GM21447 (cell line): ENCODE results near the gene ADGRD2.
"Not testable (repeated sequence)": the region's sequence is repeated elsewhere in the genome, so short reads cannot be mapped to it uniquely, and the experiment has no call there.

Experiments
- ATAC-seq: cut with Tn5 transposase; IDR thresholded peaks from one replicate; pipeline ENCODE4 v1.9.1; 2021; ENCODE audit not compliant: unreplicated experiment

Gene ADGRD2

GRCh38 chr9:124450241-124450924 lies at the start of gene ADGRD2:
Gene ADGRD2, plus strand, starts transcription at chr9:124450451. Its CDS starts 1,216 bp downstream, at chr9:124451667.
- no peak for ATAC-seq

GRCh38 chr9:124403246-124403645 lies 47.0 kb upstream of the ADGRD2 start:
- ATAC-seq, result no peak

GRCh38 chr9:124409410-124409809 lies 40.8 kb upstream of the ADGRD2 start:
- no peak for ATAC-seq

- ATAC-seq, result no peak
Measured at GRCh38 chr9:124410321-124410913, 39.8 kb upstream of the ADGRD2 start.

GRCh38 chr9:124411514-124412227 lies 38.6 kb upstream of the ADGRD2 start:
- ATAC-seq, result no peak

GRCh38 chr9:124412228-124412575 lies 38.0 kb upstream of the ADGRD2 start:
- ATAC-seq, result no peak

GRCh38 chr9:124414612-124415011 lies 35.6 kb upstream of the ADGRD2 start:
- no peak for ATAC-seq

- peak; percentile 95 for ATAC-seq
Measured at GRCh38 chr9:124415102-124415851, 35.0 kb upstream of the ADGRD2 start, which contains the start of gene PSMB7. Gene PSMB7, minus strand, starts transcription at chr9:124415442. Its CDS starts 17 bp downstream, at chr9:124415425.

- ATAC-seq, result no peak
Measured at GRCh38 chr9:124415852-124416484, 34.3 kb upstream of the ADGRD2 start.

- ATAC-seq, result no peak
Measured at GRCh38 chr9:124419832-124420489, 30.3 kb upstream of the ADGRD2 start.

- no peak for ATAC-seq
Measured at GRCh38 chr9:124420991-124421543, 29.2 kb upstream of the ADGRD2 start.

GRCh38 chr9:124423155-124423554 lies 27.1 kb upstream of the ADGRD2 start:
- ATAC-seq, result no peak

- no peak for ATAC-seq
Measured at GRCh38 chr9:124423591-124423990, 26.7 kb upstream of the ADGRD2 start.

GRCh38 chr9:124425733-124426132 lies 24.5 kb upstream of the ADGRD2 start:
- ATAC-seq, result not testable (repeated sequence)

- ATAC-seq, result no peak
Measured at GRCh38 chr9:124426361-124426760, 23.9 kb upstream of the ADGRD2 start.

GRCh38 chr9:124427281-124427680 lies 23.0 kb upstream of the ADGRD2 start:
- no peak for ATAC-seq

GRCh38 chr9:124428751-124429529 lies 21.3 kb upstream of the ADGRD2 start:
- no peak for ATAC-seq

GRCh38 chr9:124429530-124429867 lies 20.8 kb upstream of the ADGRD2 start:
- ATAC-seq, result no peak

- ATAC-seq, result no peak
Measured at GRCh38 chr9:124436320-124436719, 13.9 kb upstream of the ADGRD2 start.
